ENCODE results near the gene MRPS25. TPM values are rescaled to one million over a fixed set of nuclear protein-coding genes. Genes with fewer than 3 reads are reported as not detected.
A peak's percentile ranks its signal among the peaks of the same experiment; 100 is the strongest.

MRPS25 gene
- total and polyA plus RNA-seq, 2 donors from 2014 or later = 57.2 to 89.2 TPM

- no peak for TF ChIP-seq CTCF (IDR thresholded peaks at IDR 0.05; ENCODE audit: borderline replicate concordance, extremely low read depth, insufficient read depth)
- H3K4me3 ChIP-seq (ENCODE audit: low read length in 3 of 3) = no peak overlapping the region
- H3K9me3 ChIP-seq (ENCODE audit: control insufficient read depth in 2 of 3, insufficient read depth in 1 of 3, low read length in 3 of 3) = no peaks in the 10 kb centered on the region
- H3K27me3 ChIP-seq (ENCODE audit: control insufficient read depth, insufficient read depth, low read length) = no peaks in the 10 kb centered on the region
- H3K4me1 ChIP-seq (ENCODE audit: control insufficient read depth in 2 of 3, insufficient read depth in 2 of 3, low read depth in 1 of 3, low read length in 3 of 3) = peaks cover under 1 to 15% (median 5%) of the 10 kb centered on the region in 3 donors
- FAIRE-seq = no peak
- intact Hi-C loops (cut with DNase I) = no loop called here
- no peak overlapping the region for H3K9ac ChIP-seq (ENCODE audit: low read length in 3 of 3)
- no peaks in the 10 kb centered on the region for H3K36me3 ChIP-seq (ENCODE audit: control insufficient read depth in 2 of 3, insufficient read depth in 3 of 3, low read length in 3 of 3)
- no peak for DNase-seq
- no peak overlapping the region for H3K27ac ChIP-seq (ENCODE audit: low read depth in 2 of 2, low read length in 2 of 2)
Measured at GRCh38 chr3:15102256-15102655, 37.1 kb upstream of the MRPS25 start.

- peak overlapping the region; percentile 85 to 99 (median 98) for H3K9ac ChIP-seq (ENCODE audit: low read length in 3 of 3)
- no peaks in the 10 kb centered on the region for H3K27me3 ChIP-seq (ENCODE audit: control insufficient read depth, insufficient read depth, low read length)
- H3K4me1 ChIP-seq (ENCODE audit: control insufficient read depth in 2 of 3, insufficient read depth in 2 of 3, low read depth in 1 of 3, low read length in 3 of 3) = peaks cover 0 to 15% (median 5%) of the 10 kb centered on the region in 3 donors
- H3K27ac ChIP-seq (ENCODE audit: low read depth in 2 of 2, low read length in 2 of 2) = peak overlapping the region; percentile 63 to 85
- no peak for FAIRE-seq
- TF ChIP-seq CTCF (IDR thresholded peaks at IDR 0.05; ENCODE audit: borderline replicate concordance, extremely low read depth, insufficient read depth) = no peak
- intact Hi-C loops (cut with DNase I) = no loop called here
- no peak for DNase-seq
- H3K4me3 ChIP-seq (ENCODE audit: low read length in 3 of 3) = peak overlapping the region; percentile 93 to 100 (median 99)
- H3K36me3 ChIP-seq (ENCODE audit: control insufficient read depth in 2 of 3, insufficient read depth in 3 of 3, low read length in 3 of 3) = peaks cover 0 to 19% (median 13%) of the 10 kb centered on the region in 3 donors
- H3K9me3 ChIP-seq (ENCODE audit: control insufficient read depth in 2 of 3, insufficient read depth in 1 of 3, low read length in 3 of 3) = no peaks in the 10 kb centered on the region
Measured at GRCh38 chr3:15099364-15100098, 34.4 kb upstream of the MRPS25 start.

- Histone ChIP-seq H3K27ac (ENCODE audit: low read depth in 2 of 2, low read length in 2 of 2) (peak within 1 kb of the TSS; percentile 63 to 85), H3K27me3 (ENCODE audit: control insufficient read depth, insufficient read depth, low read length) (no peaks in the 10 kb centered on the region), H3K36me3 (ENCODE audit: control insufficient read depth in 2 of 3, insufficient read depth in 3 of 3, low read length in 3 of 3) (peaks cover 0 to 26% (median 18%) of the 10 kb centered on the region in 3 donors), H3K4me3 (ENCODE audit: low read length in 3 of 3) (peak within 1 kb of the TSS; percentile 93 to 100 (median 99)), H3K4me1 (ENCODE audit: control insufficient read depth in 2 of 3, insufficient read depth in 2 of 3, low read depth in 1 of 3, low read length in 3 of 3) (peaks cover 0 to 15% (median 5%) of the 10 kb centered on the region in 3 donors), H3K9me3 (ENCODE audit: control insufficient read depth in 2 of 3, insufficient read depth in 1 of 3, low read length in 3 of 3) (no peaks in the 10 kb centered on the region), H3K9ac (ENCODE audit: low read length in 3 of 3) (peak within 1 kb of the TSS; percentile 87 to 100 (median 98))
- intact Hi-C loops (cut with DNase I) = no loop called here
- FAIRE-seq (no peak), DNase-seq (peak; percentile 96 to 99 (median 97))
- no peak for TF ChIP-seq CTCF (IDR thresholded peaks at IDR 0.05; ENCODE audit: borderline replicate concordance, extremely low read depth, insufficient read depth)
Measured at GRCh38 chr3:15098503-15099363, 33.6 kb upstream of the MRPS25 start, which contains the start of gene RBSN. Gene RBSN (minus strand): TSS chr3:15099148. CDS start chr3:15096120, 3,028 bp downstream.

Measured in kidney (tissue), 14 donors.